NCI-H2081 (cell line): Measurements from ENCODE around the gene SP8.
A peak's percentile ranks its signal among the peaks of the same experiment; 100 is the strongest.
"Not testable (repeated sequence)": the region's sequence is repeated elsewhere in the genome, so short reads cannot be mapped to it uniquely, and the experiment has no call there.

Source experiments
- DNase-seq, 2 experiments: peaks; one replicate each; lab custom pipeline; 2025; lab: John Stamatoyannopoulos, UW

SP8 gene

DNA sequence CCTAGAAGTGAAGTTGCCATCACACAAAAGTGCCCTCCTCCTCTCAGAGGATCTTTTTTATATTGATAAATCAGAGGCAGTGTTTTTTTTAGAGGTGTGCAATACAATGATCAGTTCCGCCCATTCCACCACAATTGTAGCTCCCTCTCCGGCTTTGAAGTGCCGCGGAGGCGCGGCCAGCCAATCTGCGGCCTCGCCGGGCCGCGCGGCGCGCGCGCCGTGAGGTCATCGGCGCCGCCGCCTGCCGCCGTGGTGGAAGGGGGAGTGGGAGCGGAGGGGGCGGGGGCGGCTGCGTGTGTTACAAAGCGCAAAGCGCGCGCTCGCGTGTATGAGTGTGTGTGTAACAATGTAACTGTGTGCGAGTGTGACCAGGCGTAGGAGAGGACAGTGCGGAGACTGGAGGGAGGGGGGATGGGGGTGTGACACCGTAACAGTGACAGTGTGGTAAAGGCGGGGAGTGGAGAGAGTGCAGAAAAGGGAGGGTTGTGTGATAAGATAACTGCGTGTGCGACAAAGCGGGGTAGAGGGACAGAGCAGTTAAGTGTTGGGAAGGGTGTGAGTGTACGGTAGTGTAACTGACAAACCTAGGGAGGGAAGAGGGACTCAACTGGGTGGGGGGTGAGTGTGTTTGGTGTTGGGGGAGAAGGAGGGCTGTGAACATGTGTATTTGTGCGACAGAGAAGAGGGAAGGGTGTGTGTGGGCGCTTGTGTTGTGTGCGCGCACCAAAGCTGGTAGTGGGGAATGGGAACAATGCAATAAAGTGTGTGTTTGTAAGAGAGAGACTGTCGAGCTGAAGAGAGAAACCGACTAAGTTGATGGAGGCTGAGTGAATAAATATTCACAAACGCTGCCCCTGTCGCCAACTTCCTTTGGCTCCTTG lies at the start of gene SP8:
TSS of gene SP8 (minus strand) at position 108 of the 881 bp plus-strand sequence. CDS start at position 20, 88 bp downstream.
- DNase-seq: peak; percentile 96 to 98

- not testable (repeated sequence) for DNase-seq
Measured at GRCh38 chr7:20836424-20836823, 49.7 kb upstream of the SP8 start.

DNA sequence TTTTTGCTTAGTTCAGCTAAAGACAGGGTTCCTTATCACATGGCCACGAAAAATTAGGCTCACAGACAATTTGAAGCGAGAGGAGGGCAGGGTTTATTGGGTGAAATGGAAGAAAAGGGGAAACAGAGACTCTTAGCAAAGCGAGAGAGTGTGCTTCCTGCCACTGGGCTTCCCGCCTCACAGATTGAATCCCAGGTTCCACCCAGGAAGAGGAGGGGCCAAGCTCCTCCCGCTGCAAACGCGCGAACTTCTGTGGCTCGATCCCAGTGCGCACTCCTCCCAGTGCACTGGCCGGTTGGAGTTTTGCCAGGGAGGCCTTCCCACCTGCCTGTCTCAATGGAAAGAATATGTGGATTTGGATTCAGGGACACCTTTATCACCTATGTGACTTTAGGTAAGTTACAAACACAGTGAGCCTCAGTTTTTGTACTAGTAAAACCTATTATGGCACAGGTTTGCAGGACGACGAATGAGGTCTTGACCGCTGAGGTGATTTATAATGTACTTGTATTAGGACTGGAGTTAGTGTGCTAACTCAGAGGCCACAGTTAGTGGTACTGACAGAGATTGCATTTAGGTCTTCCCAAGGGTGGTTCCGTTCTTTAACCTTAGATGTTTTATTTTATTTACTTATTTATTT lies 48.5 kb upstream of the SP8 start:
- no peak for DNase-seq

DNA sequence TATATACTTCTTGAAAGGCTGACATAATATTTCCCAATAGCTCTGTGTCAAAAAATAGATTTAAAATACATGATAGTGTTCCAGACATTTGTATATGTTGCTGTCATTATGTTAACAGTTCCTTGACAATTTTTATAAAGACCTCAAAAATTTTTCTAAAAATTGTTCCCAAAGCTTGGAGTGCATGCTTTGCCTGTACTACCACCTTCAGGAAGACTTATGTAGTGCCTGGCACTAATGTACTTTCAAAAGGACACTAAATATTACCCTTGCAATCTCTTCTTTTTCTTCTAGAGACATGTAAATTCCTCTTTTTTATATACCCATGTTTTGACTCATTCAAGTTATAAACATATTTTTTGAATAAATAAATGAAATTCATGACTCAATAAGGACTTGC lies 48.0 kb upstream of the SP8 start:
- DNase-seq: peak; percentile 25 to 44

DNA sequence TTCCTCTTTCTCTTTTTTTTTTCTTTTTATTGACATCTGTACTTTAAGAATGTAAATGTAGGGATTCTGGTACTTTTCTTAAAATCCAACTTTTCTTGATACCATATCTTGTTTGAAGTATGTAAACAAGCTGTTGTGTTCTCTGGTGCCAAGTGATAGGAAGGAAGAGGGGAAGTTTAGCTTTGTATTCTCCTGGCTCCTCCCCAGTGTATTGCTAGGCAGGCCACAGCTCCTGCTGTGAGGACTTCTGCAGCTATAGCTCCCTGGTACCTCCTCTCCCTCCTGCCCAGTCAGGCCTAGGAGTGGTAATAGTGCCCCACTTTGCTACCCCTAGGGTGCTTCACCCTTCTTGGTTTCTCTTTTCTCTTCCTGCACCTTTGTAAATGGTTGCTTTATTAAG lies 45.3 kb upstream of the SP8 start:
- peak in 1 of 2 experiments; percentile 62 for DNase-seq

GRCh38 chr7:20831451-20831850 lies 44.8 kb upstream of the SP8 start:
- DNase-seq: peak; percentile 38 to 74

DNA sequence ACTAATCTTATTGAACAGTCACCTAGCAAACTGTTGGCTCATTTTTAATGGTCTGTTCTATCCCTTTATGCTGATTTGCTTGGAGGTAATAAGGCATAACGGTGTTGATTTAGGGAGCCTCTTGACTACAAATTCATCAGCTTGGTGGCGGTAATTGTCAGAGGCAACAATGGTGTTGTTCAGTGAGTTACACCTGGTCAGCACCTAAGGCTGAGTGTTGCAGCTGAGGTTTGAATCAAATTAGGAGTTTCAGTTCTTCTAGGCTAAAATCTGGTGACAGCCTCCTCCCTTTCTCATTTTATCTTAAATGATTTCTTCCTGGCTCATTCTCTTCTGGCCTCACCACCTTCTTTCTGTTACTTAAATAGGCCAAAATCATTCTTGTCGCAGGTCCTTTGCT lies 42.3 kb upstream of the SP8 start:
- DNase-seq: peak; percentile 87 to 99

DNA sequence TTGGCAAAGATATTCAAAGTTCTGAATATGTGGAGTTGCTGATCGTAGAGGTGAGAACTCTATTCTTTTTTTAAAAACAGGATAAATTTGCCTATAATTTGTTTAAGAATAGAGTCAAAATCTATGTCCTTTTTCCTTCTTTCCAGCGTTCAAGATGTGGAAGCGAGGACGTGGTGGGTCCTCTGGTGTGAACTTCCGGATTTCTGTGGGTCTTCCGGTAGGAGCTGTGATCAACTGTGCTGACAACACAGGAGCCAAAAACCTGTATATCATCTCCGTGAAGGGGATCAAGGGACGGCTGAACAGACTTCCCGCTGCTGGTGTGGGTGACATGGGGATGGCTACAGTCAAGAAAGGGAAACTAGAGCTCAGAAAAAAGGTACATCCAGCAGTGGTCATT lies 40.5 kb upstream of the SP8 start:
- DNase-seq: no peak

GRCh38 chr7:20826243-20826642 lies 39.6 kb upstream of the SP8 start:
- DNase-seq: no peak

DNA sequence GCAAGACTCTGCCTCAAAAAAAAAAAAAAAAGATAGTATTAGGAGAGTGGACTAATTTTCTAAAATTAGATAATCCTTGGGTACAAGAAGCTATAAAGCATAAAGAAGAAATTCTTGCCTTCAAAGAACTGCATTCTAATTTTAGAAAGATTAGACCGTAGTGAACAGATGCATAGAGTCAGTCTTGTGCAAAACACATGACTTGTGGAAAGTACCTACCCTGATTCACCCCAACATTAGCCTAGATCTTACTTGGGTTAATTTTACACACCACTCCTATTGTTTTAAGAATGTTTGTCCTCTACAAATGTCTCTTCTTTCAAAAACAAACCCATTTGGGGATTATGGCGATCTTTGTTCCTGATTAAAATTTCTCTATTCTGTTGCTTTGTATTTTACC lies 38.9 kb upstream of the SP8 start:
- no peak for DNase-seq

- not testable (repeated sequence) for DNase-seq
Measured at GRCh38 chr7:20821390-20821789, 34.7 kb upstream of the SP8 start.

DNA sequence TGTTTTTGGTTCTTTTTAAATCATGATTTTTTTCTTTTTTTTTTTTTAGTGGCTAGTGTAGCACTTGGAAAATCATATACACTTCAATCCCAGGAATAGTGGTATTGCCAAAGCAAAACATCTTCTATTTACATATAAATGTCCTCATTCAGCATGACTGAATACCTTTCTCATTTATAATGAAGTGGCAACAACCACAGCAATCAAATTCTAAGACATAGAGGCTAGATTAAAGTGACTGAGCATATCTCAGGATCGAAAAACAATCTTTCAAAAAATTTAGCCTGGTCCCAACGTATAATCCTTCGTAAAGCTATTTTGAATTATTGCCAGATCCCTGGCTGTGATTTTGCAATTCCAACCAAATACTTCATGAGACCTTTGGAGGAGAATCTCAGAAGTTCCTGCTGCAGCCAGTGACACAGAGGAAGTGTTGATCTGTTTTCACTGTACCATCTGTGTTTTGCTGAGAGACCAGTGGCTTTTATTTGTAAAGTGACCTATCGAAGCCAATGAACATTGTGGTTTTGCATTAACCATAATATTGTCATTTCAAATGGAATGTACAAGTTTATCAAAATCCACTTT lies 29.8 kb upstream of the SP8 start:
- DNase-seq: no peak

- DNase-seq: no peak
Measured at GRCh38 chr7:20804345-20804744, 17.7 kb upstream of the SP8 start.

- no peak for DNase-seq
Measured at GRCh38 chr7:20799566-20800366, 13.1 kb upstream of the SP8 start.

DNA sequence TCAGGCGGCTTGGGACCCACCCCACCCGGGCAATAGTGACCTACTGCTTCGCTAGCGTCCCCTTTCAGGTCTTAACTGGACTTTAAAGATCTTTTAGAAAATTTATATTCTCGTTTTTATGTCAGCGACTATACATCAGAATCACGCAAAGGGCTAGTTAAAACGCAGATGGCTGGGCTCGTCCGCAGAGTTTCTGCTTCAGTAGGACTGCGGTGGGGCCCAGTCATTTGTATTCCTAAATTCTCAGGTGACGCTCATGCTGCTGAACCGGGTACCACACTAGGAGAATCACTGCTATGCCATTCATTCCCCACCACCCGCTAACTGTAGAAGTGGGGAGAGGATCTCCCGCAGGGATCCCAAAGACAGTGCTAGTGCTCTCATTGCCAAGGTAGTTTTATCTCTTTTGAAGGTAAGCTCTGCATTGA lies 12.0 kb upstream of the SP8 start:
- peak; percentile 65 to 80 for DNase-seq

- peak; percentile 94 to 96 for DNase-seq
Measured at GRCh38 chr7:20798081-20798693, 11.5 kb upstream of the SP8 start.

- peak; percentile 88 for DNase-seq
Measured at GRCh38 chr7:20797462-20798080, 10.9 kb upstream of the SP8 start.

- peak; percentile 31 to 64 for DNase-seq
Measured at GRCh38 chr7:20797042-20797461, 10.4 kb upstream of the SP8 start.

GRCh38 chr7:20796500-20796899 lies 9.8 kb upstream of the SP8 start:
- no peak for DNase-seq

DNA sequence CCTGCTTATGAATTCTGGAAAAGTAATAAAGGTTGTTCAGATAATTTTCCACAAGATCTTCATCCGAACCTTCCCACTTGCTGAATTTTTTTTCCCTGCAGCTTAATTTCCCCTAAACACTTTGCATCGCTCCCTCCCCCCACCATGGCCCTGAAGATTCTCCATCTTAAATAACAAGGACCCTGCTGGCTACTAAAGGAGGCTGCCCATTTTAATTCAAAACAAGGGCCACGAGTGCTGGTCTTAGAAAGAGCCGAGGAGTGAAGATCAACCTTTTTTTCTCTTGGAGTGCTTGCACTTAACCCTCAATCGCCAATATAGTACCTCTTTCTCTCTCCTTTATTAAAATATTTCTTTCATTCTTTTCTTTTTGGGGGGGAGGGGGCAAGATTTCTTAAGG lies 9.2 kb upstream of the SP8 start:
- DNase-seq: no peak

DNA sequence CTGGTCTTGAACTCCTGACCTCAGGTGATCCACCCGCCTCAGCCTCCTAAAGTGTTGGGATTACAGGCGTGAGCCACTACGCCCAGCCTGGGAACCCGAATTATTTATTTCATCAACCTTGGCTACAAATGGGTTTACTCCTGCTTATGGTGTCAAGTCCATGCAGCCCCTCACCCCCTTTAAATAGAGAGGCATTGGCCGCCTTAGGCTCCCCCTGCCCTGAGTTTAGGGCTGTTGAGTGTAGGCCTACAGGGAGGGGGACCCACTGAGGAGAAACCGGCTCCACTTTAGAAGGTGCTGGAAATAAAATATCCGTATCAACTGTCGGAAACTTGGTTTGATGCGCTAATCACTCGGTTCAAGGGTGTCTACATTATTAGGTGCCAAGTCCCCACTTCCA lies 8.7 kb upstream of the SP8 start:
- no peak for DNase-seq
